Activated CD8-positive, alpha-beta T cell treated with anti-CD3 and anti-CD28 coated beads for 36 hours (primary cell): ENCODE results near the gene CNTLN. TPM values are rescaled to one million over a fixed set of nuclear protein-coding genes. Genes with fewer than 3 reads are reported as not detected.
"Not testable (repeated sequence)": the region's sequence is repeated elsewhere in the genome, so short reads cannot be mapped to it uniquely, and the experiment has no call there.

Experiments used
- ATAC-seq: fragments of 200-7000 bp; cut with Tn5 transposase; one replicate; pipeline ENCODE4 v1.10.0; 2021; ENCODE audit warnings: mild to moderate bottlenecking, moderate library complexity
- CTCF ChIA-PET: fragments of 350-600 bp; sonication (Branson Sonifier 250); formaldehyde crosslinking; loops from one replicate; lab custom pipeline; 2021; ENCODE audit warnings: antibody characterized with exemption; lab: Charles Lee
- POLR2A ChIA-PET: fragments of 350-600 bp; sonication (Branson Sonifier 250); formaldehyde crosslinking; loops from one replicate; lab custom pipeline; 2021; ENCODE audit warnings: antibody characterized with exemption; lab: Charles Lee
- DNase-seq: peaks from one replicate; pipeline ENCODE4 v3.0.0-alpha.2; 2020
- H3K27ac Mint-ChIP-seq: one replicate; pipeline ENCODE4 v1.8.0; 2021; ENCODE audit warnings: mild to moderate bottlenecking, mixed read lengths
- H3K27me3 Mint-ChIP-seq: one replicate; pipeline ENCODE4 v1.8.0; 2021; ENCODE audit warnings: mixed read lengths
- H3K36me3 Mint-ChIP-seq: one replicate; pipeline ENCODE4 v1.8.0; 2021; ENCODE audit warnings: low read depth, mixed read lengths
- H3K4me1 Mint-ChIP-seq: one replicate; pipeline ENCODE4 v1.8.0; 2021; ENCODE audit warnings: low read depth, mixed read lengths
- H3K4me3 Mint-ChIP-seq: one replicate; pipeline ENCODE4 v1.8.0; 2021; ENCODE audit warnings: mild to moderate bottlenecking, moderate library complexity, mixed read lengths
- H3K9me3 Mint-ChIP-seq: one replicate; pipeline ENCODE4 v1.8.0; 2021; ENCODE audit warnings: mixed read lengths
- CTCF ChIP-seq: fragments of 200-600 bp; IDR thresholded peaks from one replicate; pipeline ENCODE4 v1.8.0; 2022; ENCODE audit warnings: antibody characterized with exemption, mild to moderate bottlenecking
- intact Hi-C: fragments of 100-400 bp; cut with micrococcal nuclease; formaldehyde crosslinking; loops from one replicate; pipeline ENCODE4 v1.10.0; 2022
- total RNA-seq, 2 experiments: library from RNA; stranded (reverse); gene quantifications; one replicate each; pipeline ENCODE4 v1.2.3, GENCODE V29; 2021

The CNTLN gene
- total RNA-seq, 2 experiments from 2014 or later: 0.40 to 0.43 TPM

GRCh38 chr9:17520268-17521064 lies 385.6 kb downstream of the CNTLN start:
- DNase-seq (no peak), ATAC-seq (no peak)
- Mint-ChIP-seq H3K36me3 (no peaks in the 10 kb centered on the region), H3K27me3 (no peaks in the 10 kb centered on the region), H3K9me3 (peaks cover 4% of the 10 kb centered on the region), H3K4me1 (no peaks in the 10 kb centered on the region), H3K4me3 (no peak overlapping the region), H3K27ac (no peak overlapping the region)
- POLR2A ChIA-PET: interaction anchor here (0.7 kb wide), 1 partner anchor 348 kb away, joined by 3 read pairs; no protein-coding TSS in a partner anchor
- CTCF ChIA-PET: no interaction called here
- intact Hi-C loops: no loop called here
- TF ChIP-seq CTCF: no peak

- ATAC-seq (no peak), DNase-seq (no peak)
- Mint-ChIP-seq H3K36me3 (no peaks in the 10 kb centered on the region), H3K9me3 (no peaks in the 10 kb centered on the region), H3K27ac (no peak overlapping the region), H3K27me3 (no peaks in the 10 kb centered on the region), H3K4me3 (no peak overlapping the region), H3K4me1 (no peaks in the 10 kb centered on the region)
- intact Hi-C loops: no loop called here
- ChIA-PET POLR2A (interaction anchor here (0.7 kb wide), 1 partner anchor 349 kb away, joined by 3 read pairs; no protein-coding TSS in a partner anchor), CTCF (no interaction called here)
- TF ChIP-seq CTCF: no peak
These were observed 386.4 kb downstream of the CNTLN start for GRCh38 chr9:17521100-17521855.

GRCh38 chr9:17526726-17527125 lies 391.9 kb downstream of the CNTLN start:
- H3K36me3 Mint-ChIP-seq, ATAC-seq, H3K4me1 Mint-ChIP-seq, DNase-seq, intact Hi-C loops, H3K9me3 Mint-ChIP-seq, H3K27me3 Mint-ChIP-seq, POLR2A ChIA-PET, H3K4me3 Mint-ChIP-seq, H3K27ac Mint-ChIP-seq: not testable (repeated sequence)
- CTCF ChIA-PET: interaction anchor here (1.0 kb wide), 1 partner anchor 20 kb away, joined by 3 read pairs; no protein-coding TSS in a partner anchor

GRCh38 chr9:17528859-17529258 lies 394.0 kb downstream of the CNTLN start:
- ChIA-PET CTCF (interaction anchor here (0.8 kb wide), 1 partner anchor 16 kb away, joined by 3 read pairs; no protein-coding TSS in a partner anchor), POLR2A (no interaction called here)
- Mint-ChIP-seq H3K4me3 (no peak overlapping the region), H3K4me1 (no peaks in the 10 kb centered on the region), H3K27me3 (peaks cover 1% of the 10 kb centered on the region), H3K9me3 (no peaks in the 10 kb centered on the region), H3K36me3 (no peaks in the 10 kb centered on the region), H3K27ac (no peak overlapping the region)
- TF ChIP-seq CTCF: peak; percentile 31
- no peak for DNase-seq
- no peak for ATAC-seq
- intact Hi-C loops: no loop called here

DNA sequence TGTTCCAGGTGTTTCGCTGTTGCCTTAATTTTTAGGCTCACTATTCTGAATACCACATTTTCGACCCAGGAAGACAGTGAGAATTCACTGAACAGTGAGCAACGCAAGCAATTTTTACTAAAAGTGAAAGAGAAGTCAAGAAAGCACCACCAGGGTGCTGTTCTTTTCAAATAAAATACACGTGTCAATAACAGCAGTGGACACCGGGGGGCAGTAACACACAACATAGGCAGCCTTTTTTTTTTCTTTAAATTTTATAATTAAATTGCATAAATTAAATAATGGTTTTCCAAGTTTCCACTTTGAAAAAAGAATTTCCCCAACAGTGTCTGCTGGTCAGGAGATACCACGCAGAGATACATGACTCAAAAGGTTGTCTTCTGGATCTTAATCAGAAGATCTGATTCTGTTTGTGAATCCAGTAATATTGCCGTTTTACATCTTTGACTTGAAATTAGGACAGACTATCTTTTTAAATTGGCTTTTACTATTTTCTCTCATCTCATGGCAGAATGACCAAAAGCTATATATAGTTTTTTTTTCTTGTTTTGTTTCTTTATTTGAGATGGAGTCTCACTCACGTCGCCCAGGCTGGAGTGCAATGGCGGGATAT lies 396.9 kb downstream of the CNTLN start:
- peak; percentile 60 for DNase-seq
- no peak overlapping the region for H3K4me3 Mint-ChIP-seq
- ChIA-PET CTCF (interaction anchor here (0.9 to 1.2 kb wide), 4 partner anchors 48 to 276 kb away, joined by 3 read pairs; no protein-coding TSS in a partner anchor), POLR2A (no interaction called here)
- H3K9me3 Mint-ChIP-seq: no peaks in the 10 kb centered on the region
- ATAC-seq: peak; percentile 37
- H3K36me3 Mint-ChIP-seq: no peaks in the 10 kb centered on the region
- intact Hi-C loops: loop anchor here (5.0 kb wide), 1 partner anchor 266 kb away; no protein-coding TSS in a partner anchor
- H3K4me1 Mint-ChIP-seq: no peaks in the 10 kb centered on the region
- H3K27me3 Mint-ChIP-seq: peaks cover 1% of the 10 kb centered on the region
- TF ChIP-seq CTCF: peak; percentile 83
- H3K27ac Mint-ChIP-seq: no peak overlapping the region
